ENCODE measurements around the gene IRAK1.
A peak's percentile ranks its signal among the peaks of the same experiment; 100 is the strongest.
"Not testable (repeated sequence)": the region's sequence is repeated elsewhere in the genome, so short reads cannot be mapped to it uniquely, and the experiment has no call there.

IRAK1 gene

DNA sequence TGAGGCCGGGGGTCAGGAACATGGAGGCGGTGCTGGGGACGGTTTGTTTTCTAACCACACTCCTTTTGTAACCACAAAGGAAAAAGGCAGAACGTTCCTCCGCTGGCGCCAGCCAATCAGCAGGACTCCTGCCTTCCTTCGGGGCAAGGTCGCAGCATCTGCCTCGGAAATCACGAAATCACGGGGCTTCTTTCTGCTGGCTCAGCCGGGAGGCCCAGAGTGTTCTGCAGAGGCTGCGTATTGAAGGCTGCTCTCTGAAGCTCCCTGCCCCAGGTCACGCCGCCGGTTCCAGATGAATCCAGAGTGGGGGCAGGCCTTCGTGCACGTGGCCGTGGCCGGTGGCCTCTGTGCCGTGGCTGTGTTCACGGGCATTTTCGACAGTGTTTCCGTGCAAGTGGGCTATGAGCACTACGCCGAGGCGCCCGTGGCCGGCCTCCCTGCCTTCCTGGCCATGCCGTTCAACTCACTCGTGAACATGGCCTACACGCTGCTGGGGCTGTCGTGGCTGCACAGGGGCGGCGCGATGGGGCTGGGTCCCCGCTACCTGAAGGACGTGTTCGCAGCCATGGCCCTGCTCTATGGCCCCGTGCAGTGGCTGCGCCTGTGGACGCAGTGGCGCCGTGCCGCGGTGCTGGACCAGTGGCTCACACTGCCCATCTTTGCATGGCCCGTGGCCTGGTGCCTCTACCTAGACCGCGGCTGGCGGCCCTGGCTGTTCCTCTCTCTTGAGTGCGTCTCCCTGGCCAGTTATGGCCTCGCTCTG, 37.8 kb downstream of the IRAK1 start:
- H3K4me2 ChIP-seq (ENCODE audit: low read length): no peak overlapping the region
- H3K4me1 ChIP-seq (ENCODE audit: control insufficient read depth, low read length): peaks cover 20% of the 10 kb centered on the region
- no peaks in the 10 kb centered on the region for H3K79me2 ChIP-seq (ENCODE audit: control insufficient read depth, low read length)
- no peaks in the 10 kb centered on the region for H3K36me3 ChIP-seq (ENCODE audit: control insufficient read depth, low read length)
- H3F3A ChIP-seq (ENCODE audit: control insufficient read depth, insufficient read depth): no peaks in the 10 kb centered on the region
- no peaks in the 10 kb centered on the region for H3K9me2 ChIP-seq (replicated peaks; ENCODE audit: control insufficient read depth, low read length)
- TF ChIP-seq EZH2phosphoT487 (IDR thresholded peaks at IDR 0.05; ENCODE audit: borderline replicate concordance, low read length): no peak
- TF ChIP-seq, protein P1, sequence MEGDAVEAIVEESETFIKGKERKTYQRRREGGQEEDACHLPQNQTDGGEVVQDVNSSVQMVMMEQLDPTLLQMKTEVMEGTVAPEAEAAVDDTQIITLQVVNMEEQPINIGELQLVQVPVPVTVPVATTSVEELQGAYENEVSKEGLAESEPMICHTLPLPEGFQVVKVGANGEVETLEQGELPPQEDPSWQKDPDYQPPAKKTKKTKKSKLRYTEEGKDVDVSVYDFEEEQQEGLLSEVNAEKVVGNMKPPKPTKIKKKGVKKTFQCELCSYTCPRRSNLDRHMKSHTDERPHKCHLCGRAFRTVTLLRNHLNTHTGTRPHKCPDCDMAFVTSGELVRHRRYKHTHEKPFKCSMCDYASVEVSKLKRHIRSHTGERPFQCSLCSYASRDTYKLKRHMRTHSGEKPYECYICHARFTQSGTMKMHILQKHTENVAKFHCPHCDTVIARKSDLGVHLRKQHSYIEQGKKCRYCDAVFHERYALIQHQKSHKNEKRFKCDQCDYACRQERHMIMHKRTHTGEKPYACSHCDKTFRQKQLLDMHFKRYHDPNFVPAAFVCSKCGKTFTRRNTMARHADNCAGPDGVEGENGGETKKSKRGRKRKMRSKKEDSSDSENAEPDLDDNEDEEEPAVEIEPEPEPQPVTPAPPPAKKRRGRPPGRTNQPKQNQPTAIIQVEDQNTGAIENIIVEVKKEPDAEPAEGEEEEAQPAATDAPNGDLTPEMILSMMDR (IDR thresholded peaks at IDR 0.05; ENCODE audit: low read depth, low read length, poor library complexity, severe bottlenecking): no peak
- no peak overlapping the region for H3K4me3 ChIP-seq (ENCODE audit: low read length)
- H3K27me3 ChIP-seq (ENCODE audit: control insufficient read depth, low read length): no peaks in the 10 kb centered on the region
- H4K20me1 ChIP-seq (ENCODE audit: control insufficient read depth, insufficient read depth, low read depth, low read length): no peaks in the 10 kb centered on the region
- H3K9me3 ChIP-seq (ENCODE audit: control insufficient read depth, insufficient read depth, low read length): no peaks in the 10 kb centered on the region
- no peak overlapping the region for H3K27ac ChIP-seq (ENCODE audit: low read depth, low read length)

DNA sequence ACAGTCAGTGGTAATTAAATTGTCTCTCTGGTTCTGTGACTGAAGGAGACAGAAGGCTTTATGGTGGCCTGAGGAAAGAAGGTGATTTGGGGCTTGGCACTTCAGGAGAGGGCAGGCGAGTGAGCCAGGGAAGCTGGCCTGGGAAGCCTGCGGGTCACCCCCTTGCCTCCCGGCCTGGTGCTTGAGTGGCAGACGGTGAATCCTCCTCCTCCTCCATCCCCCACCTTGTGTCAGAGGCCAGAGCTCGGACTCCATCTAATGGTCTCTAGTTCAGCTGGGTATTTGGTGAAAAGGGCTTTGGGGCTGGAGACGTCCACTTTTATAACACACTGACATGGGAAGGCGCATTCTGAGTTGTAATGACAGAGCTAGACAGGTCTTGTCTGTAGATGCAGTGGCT, 38.5 kb downstream of the IRAK1 start:
- no peak overlapping the region for H3K4me3 ChIP-seq (ENCODE audit: low read length)
- no peak overlapping the region for H3K27ac ChIP-seq (ENCODE audit: low read depth, low read length)
- no peaks in the 10 kb centered on the region for H3K27me3 ChIP-seq (ENCODE audit: control insufficient read depth, low read length)
- H3K4me2 ChIP-seq (ENCODE audit: low read length): no peak overlapping the region
- no peaks in the 10 kb centered on the region for H3K9me3 ChIP-seq (ENCODE audit: control insufficient read depth, insufficient read depth, low read length)
- no peaks in the 10 kb centered on the region for H4K20me1 ChIP-seq (ENCODE audit: control insufficient read depth, insufficient read depth, low read depth, low read length)
- H3K79me2 ChIP-seq (ENCODE audit: control insufficient read depth, low read length): no peaks in the 10 kb centered on the region
- H3K9me2 ChIP-seq (replicated peaks; ENCODE audit: control insufficient read depth, low read length): no peaks in the 10 kb centered on the region
- no peaks in the 10 kb centered on the region for H3K36me3 ChIP-seq (ENCODE audit: control insufficient read depth, low read length)
- no peaks in the 10 kb centered on the region for H3F3A ChIP-seq (ENCODE audit: control insufficient read depth, insufficient read depth)
- peaks cover 20% of the 10 kb centered on the region for H3K4me1 ChIP-seq (ENCODE audit: control insufficient read depth, low read length)
- TF ChIP-seq, protein P1 (IDR thresholded peaks at IDR 0.05; ENCODE audit: low read depth, low read length, poor library complexity, severe bottlenecking): no peak
- TF ChIP-seq EZH2phosphoT487 (IDR thresholded peaks at IDR 0.05; ENCODE audit: borderline replicate concordance, low read length): no peak

DNA sequence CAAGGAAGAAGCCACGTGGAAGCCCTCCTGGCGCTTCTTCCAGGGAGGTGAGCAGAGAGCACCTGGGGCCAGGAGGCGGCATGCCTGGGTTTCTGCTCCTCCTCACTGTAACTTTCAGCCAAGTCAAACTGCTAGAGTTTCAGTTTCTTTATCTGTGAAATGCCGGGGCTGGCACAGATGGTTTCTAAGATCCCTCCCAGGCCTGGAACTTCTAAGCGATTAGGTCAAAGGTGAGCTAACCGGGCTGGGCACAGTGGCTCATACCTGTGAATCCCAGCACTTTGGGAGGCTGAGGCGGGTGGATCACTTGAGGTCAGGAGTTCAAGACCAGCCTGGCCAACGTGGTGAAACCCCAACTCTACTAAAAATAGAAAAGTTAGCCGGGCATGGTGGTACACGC, 39.3 kb downstream of the IRAK1 start:
- H3K9me2 ChIP-seq (replicated peaks; ENCODE audit: control insufficient read depth, low read length): not testable (repeated sequence)

DNA sequence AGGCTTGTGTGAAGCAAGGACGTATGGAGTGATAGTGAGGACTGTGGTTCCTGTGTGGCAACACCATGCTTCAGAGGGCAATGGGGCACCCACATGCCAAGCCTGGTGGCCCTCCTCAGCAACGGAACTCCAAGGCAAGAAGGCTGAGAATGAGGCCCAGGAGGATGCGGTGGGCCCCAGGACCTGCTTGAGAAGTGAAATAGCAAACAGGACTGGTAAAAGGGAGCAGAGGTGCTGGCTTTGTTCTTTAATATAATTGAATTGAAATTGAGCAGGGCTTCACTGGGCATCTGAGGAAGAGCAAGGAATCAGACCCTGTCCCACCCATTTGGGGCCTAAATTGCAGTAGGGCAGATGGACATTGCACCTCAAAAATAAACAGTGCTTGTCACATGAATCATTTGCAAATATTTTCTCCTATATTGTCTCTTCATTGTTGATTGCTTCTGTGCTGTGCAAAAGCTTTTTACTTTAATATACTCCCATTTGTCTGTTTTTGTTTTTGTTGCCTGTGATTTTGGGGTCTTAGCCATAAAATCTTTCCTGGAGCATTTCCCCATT, 44.9 kb downstream of the IRAK1 start:
- TF ChIP-seq EZH2phosphoT487 (IDR thresholded peaks at IDR 0.05; ENCODE audit: borderline replicate concordance, low read length): no peak
- TF ChIP-seq, protein P1 (IDR thresholded peaks at IDR 0.05; ENCODE audit: low read depth, low read length, poor library complexity, severe bottlenecking): no peak
- no peaks in the 10 kb centered on the region for H3K27me3 ChIP-seq (ENCODE audit: control insufficient read depth, low read length)
- no peaks in the 10 kb centered on the region for H4K20me1 ChIP-seq (ENCODE audit: control insufficient read depth, insufficient read depth, low read depth, low read length)
- H3K9me2 ChIP-seq (replicated peaks; ENCODE audit: control insufficient read depth, low read length): no peaks in the 10 kb centered on the region
- H3K4me2 ChIP-seq (ENCODE audit: low read length): peak overlapping the region; percentile 91
- H3K36me3 ChIP-seq (ENCODE audit: control insufficient read depth, low read length): peaks cover 16% of the 10 kb centered on the region
- H3K9me3 ChIP-seq (ENCODE audit: control insufficient read depth, insufficient read depth, low read length): no peaks in the 10 kb centered on the region
- 0 out of 2 replicates have a peak, but pooled peaks cover 3% of the 10 kb centered on the region for H3F3A ChIP-seq (ENCODE audit: control insufficient read depth, insufficient read depth)
- H3K4me1 ChIP-seq (ENCODE audit: control insufficient read depth, low read length): peaks cover 16% of the 10 kb centered on the region
- peaks cover 37% of the 10 kb centered on the region for H3K79me2 ChIP-seq (ENCODE audit: control insufficient read depth, low read length)
- H3K27ac ChIP-seq (ENCODE audit: low read depth, low read length): no peak overlapping the region
- no peak overlapping the region for H3K4me3 ChIP-seq (ENCODE audit: low read length)

More for the DNA sequence above, 39.3 kb downstream of the IRAK1 start:
- not testable (repeated sequence) for H3K4me2 ChIP-seq (ENCODE audit: low read length); H3K36me3 ChIP-seq (ENCODE audit: control insufficient read depth, low read length); H3K27me3 ChIP-seq (ENCODE audit: control insufficient read depth, low read length); H3K9me3 ChIP-seq (ENCODE audit: control insufficient read depth, insufficient read depth, low read length); H3K4me3 ChIP-seq (ENCODE audit: low read length); H4K20me1 ChIP-seq (ENCODE audit: control insufficient read depth, insufficient read depth, low read depth, low read length); H3K79me2 ChIP-seq (ENCODE audit: control insufficient read depth, low read length); H3K27ac ChIP-seq (ENCODE audit: low read depth, low read length); H3F3A ChIP-seq (ENCODE audit: control insufficient read depth, insufficient read depth)
- H3K4me1 ChIP-seq (ENCODE audit: control insufficient read depth, low read length): peaks cover 18% of the 10 kb centered on the region

Data from DOHH2 (cell line).